Tibial nerve (tissue), 4 donors: ENCODE data around the gene IFNAR1. TPM values are rescaled to one million over a fixed set of nuclear protein-coding genes. Genes with fewer than 3 reads are reported as not detected.

Source experiments
- DNase-seq, 2 donors: peaks; one replicate each; pipeline ENCODE4 v3.0.0-alpha.2; 2019; ENCODE audit warnings: low spot score in 2 of 2
- H3K27ac ChIP-seq, 4 donors: fragments of 200-600 bp; sonication (generic) in 3 of 4; one replicate each; pipeline ENCODE4 v1.5.1; 2017 to 2019; ENCODE audit warnings: mild to moderate bottlenecking in 1 of 4
- H3K27me3 ChIP-seq, 2 donors: fragments of 200-600 bp; sonication (generic) in 1 of 2; one replicate each; pipeline versions ENCODE4 v1.5.1 to v1.6.0; 2017 to 2019
- H3K36me3 ChIP-seq, 3 donors: fragments of 200-600 bp; sonication (generic); one replicate each; pipeline ENCODE4 v1.5.1; 2018 to 2019
- H3K4me1 ChIP-seq, 4 donors: fragments of 200-600 bp; sonication (generic) in 3 of 4; one replicate each; pipeline ENCODE4 v1.5.1; 2017 to 2019
- H3K4me3 ChIP-seq, 4 donors: fragments of 200-600 bp; sonication (generic) in 3 of 4; one replicate each; pipeline ENCODE4 v1.5.1; 2017 to 2019; ENCODE audit warnings: mild to moderate bottlenecking in 1 of 4, moderate library complexity in 1 of 4
- H3K9me3 ChIP-seq, 4 donors: fragments of 200-600 bp; sonication (generic) in 3 of 4; one replicate each; pipeline ENCODE4 v1.5.1; 2017 to 2019
- EP300 ChIP-seq, 2 donors: sonication (generic); formaldehyde crosslinking; IDR thresholded peaks; one replicate each; pipeline ENCODE4 v1.6.1; 2017; ENCODE audit warnings: antibody characterized with exemption in 2 of 2, mild to moderate bottlenecking in 1 of 2
- POLR2A ChIP-seq, 2 donors: fragments of 450-650 bp; IDR thresholded peaks; one replicate each; pipeline ENCODE4 v1.6.1; 2017; ENCODE audit warnings: antibody characterized with exemption in 2 of 2, mild to moderate bottlenecking in 2 of 2, moderate library complexity in 2 of 2
- WGBS, 2 donors: methylation state at CpG; one replicate each; pipeline ENCODE4 v1.1.5; 2018; 5-methylcytosine and 5-hydroxymethylcytosine counted together
- total RNA-seq, 4 donors: library from RNA; depleted of rRNA; stranded (reverse); fragments of >200 nt; gene quantifications; one replicate each; pipeline ENCODE4 v1.1.0, GENCODE V29; 2016
- TF ChIP-seq, protein P1 (sequence below), 5 experiments: fragments of 200-600 bp in 3 of 5; fragments of 450-650 bp in 2 of 5; sonication (generic) in 3 of 5; IDR thresholded peaks; one replicate each; pipeline ENCODE4 v1.5.1; 2016 to 2019; ENCODE audit warnings: antibody characterized with exemption in 5 of 5, mild to moderate bottlenecking in 3 of 5, moderate library complexity in 2 of 5

IFNAR1 gene
- total RNA-seq, 4 donors from 2014 or later, result 29.4 to 35.8 (median 31.4) TPM

DNA sequence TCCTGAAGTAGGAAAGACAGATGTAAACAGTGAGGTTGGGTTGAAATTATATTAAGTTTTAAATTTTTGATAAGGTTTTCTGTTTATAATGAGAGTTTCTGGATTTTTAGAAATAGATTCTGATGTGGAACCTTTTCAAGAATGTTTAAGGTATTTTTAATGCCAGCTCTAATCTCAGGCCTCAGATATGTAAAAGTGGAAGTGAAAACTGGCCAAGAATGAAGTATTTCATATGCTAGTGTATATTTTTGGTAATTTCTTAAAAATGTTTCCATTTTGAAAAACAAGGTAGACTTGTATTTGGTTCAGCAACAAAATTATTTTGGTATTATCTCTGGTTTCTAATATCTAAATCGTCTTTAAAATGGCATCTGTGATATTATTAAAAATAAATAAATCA is 14.4 kb downstream of the IFNAR1 start:
- Histone ChIP-seq H3K9me3 (no peaks in the 10 kb centered on the region), H3K27me3 (no peaks in the 10 kb centered on the region), H3K27ac (no peak overlapping the region), H3K36me3 (peaks cover 0 to 68% (median 6%) of the 10 kb centered on the region in 3 donors), H3K4me1 (peaks cover 0 to 7% (median 0%) of the 10 kb centered on the region in 4 donors), H3K4me3 (no peak overlapping the region)
- TF ChIP-seq, protein P1, sequence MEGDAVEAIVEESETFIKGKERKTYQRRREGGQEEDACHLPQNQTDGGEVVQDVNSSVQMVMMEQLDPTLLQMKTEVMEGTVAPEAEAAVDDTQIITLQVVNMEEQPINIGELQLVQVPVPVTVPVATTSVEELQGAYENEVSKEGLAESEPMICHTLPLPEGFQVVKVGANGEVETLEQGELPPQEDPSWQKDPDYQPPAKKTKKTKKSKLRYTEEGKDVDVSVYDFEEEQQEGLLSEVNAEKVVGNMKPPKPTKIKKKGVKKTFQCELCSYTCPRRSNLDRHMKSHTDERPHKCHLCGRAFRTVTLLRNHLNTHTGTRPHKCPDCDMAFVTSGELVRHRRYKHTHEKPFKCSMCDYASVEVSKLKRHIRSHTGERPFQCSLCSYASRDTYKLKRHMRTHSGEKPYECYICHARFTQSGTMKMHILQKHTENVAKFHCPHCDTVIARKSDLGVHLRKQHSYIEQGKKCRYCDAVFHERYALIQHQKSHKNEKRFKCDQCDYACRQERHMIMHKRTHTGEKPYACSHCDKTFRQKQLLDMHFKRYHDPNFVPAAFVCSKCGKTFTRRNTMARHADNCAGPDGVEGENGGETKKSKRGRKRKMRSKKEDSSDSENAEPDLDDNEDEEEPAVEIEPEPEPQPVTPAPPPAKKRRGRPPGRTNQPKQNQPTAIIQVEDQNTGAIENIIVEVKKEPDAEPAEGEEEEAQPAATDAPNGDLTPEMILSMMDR (IDR thresholded peaks at IDR 0.05), result no peak
- TF ChIP-seq EP300 (IDR thresholded peaks at IDR 0.05) (no peak), POLR2A (IDR thresholded peaks at IDR 0.05) (no peak)
- no peak for DNase-seq
- 92 to 97% methylated on average over 1 of the region's 1 CpG for WGBS, 2 donors

DNA sequence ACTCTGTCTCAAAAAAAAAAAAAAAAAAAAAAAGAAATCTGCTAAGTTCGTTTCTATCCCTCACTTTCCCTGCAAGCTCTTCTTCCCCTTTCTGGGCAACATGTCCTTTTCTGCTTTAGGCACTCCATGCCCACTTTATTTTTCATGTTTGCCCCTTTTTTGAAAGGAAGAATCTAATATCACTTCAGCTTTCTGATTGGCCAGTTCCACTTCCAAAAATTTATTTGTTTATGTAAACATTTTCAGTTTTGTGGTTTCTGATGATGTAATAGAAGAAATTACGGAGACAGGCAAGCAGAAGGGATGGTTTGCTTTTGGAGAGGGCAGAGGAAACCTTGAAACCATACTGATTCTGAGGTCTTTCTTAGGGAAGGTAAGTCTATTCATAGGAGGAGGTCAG is 15.1 kb downstream of the IFNAR1 start:
- H3K36me3 ChIP-seq, result peaks cover 0 to 68% (median 6%) of the 10 kb centered on the region in 3 donors
- H3K4me1 ChIP-seq, result peaks cover 0 to 7% (median 0%) of the 10 kb centered on the region in 4 donors
- H3K27me3 ChIP-seq, result no peaks in the 10 kb centered on the region
- TF ChIP-seq POLR2A (IDR thresholded peaks at IDR 0.05), result no peak
- TF ChIP-seq EP300 (IDR thresholded peaks at IDR 0.05), result no peak
- TF ChIP-seq, protein P1 (IDR thresholded peaks at IDR 0.05), result no peak
- DNase-seq, result no peak
- H3K27ac ChIP-seq, result no peak overlapping the region
- H3K9me3 ChIP-seq, result no peaks in the 10 kb centered on the region
- 31 to 39% methylated on average over 2 of the region's 2 CpGs for WGBS, 2 donors
- H3K4me3 ChIP-seq, result no peak overlapping the region

DNA sequence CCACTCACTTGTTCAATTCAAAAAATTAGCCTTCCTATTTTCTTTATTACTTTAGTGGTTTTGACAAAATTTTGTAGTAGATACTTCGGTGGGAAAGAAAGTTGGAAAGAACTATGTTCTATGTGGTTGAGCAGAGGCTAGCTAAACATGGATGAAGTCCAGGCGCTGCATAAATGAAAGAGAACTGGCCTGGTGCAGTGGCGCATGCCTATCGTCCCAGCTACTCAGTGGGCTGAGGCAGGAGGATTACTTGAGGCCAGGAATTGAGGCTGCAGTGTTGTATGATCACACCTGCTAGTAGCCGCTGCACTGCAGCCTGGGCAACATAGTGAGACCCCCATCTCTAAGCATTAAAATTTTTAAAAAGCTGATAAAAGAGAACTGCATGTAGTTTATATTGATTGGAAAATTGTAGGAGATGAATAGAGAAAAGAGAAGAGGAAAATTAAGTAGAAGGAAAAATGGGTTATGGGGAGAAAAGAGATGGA is 21.0 kb downstream of the IFNAR1 start:
- H3K4me1 ChIP-seq, result no peaks in the 10 kb centered on the region
- H3K4me3 ChIP-seq, result no peak overlapping the region
- H3K27ac ChIP-seq, result no peak overlapping the region
- 89 to 92% methylated on average over 5 of the region's 5 CpGs for WGBS, 2 donors
- no peak for DNase-seq
- no peaks in the 10 kb centered on the region for H3K9me3 ChIP-seq
- TF ChIP-seq POLR2A (IDR thresholded peaks at IDR 0.05) (no peak), EP300 (IDR thresholded peaks at IDR 0.05) (no peak)
- TF ChIP-seq, protein P1 (IDR thresholded peaks at IDR 0.05), result no peak
- H3K36me3 ChIP-seq, result peaks cover 5 to 94% (median 11%) of the 10 kb centered on the region in 3 donors
- no peaks in the 10 kb centered on the region for H3K27me3 ChIP-seq

DNA sequence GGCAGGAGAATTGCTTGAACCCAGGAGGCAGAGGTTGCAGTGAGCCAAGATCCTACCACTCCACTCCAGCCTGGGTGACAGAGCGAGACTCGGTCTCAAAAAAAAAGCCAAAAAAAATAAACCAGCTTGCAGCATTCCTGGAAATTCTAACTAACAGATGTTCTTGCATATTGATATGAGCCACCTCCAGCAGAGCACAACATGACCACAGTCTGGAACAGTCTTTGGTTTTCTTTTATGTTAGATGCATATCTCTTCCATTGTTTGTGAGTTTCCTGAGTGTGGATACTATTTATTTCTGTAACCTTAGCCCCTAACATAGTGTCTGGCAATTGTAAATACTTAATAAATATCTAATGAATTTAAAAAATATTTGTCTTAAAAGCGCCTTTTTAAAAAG is 23.9 kb downstream of the IFNAR1 start:
- Histone ChIP-seq H3K4me1 (no peaks in the 10 kb centered on the region), H3K27ac (no peak overlapping the region), H3K9me3 (no peaks in the 10 kb centered on the region), H3K27me3 (no peaks in the 10 kb centered on the region), H3K36me3 (peaks cover 5 to 88% (median 6%) of the 10 kb centered on the region in 3 donors), H3K4me3 (no peak overlapping the region)
- no peak for DNase-seq
- TF ChIP-seq, protein P1 (IDR thresholded peaks at IDR 0.05), result no peak
- TF ChIP-seq POLR2A (IDR thresholded peaks at IDR 0.05), result no peak
- no peak for TF ChIP-seq EP300 (IDR thresholded peaks at IDR 0.05)
- 75 to 81% methylated on average over 3 of the region's 3 CpGs for WGBS, 2 donors

DNA sequence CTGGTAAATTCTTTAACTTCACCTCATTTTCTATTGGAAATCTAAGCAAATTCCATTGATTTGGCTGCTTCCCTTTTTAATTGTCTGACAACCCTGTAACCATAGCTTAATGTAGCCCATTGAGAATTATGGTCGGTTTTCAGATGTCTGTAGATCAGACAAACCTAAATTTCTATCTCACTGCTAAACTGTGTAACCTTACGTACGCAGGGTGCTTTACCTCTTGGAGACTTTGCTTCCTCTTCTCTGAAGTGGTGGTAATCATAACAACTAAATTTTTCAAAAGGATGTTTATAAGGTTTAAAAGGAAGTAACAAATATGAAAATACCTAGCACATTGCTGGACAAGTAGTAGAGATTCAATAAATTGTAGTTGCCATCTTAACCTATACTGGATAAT is 25.9 kb downstream of the IFNAR1 start:
- WGBS, 2 donors, result 91 to 93% methylated on average over 3 of the region's 3 CpGs
- no peak for DNase-seq
- H3K4me1 ChIP-seq, result no peaks in the 10 kb centered on the region
- peaks cover 4 to 89% (median 6%) of the 10 kb centered on the region in 3 donors for H3K36me3 ChIP-seq
- no peaks in the 10 kb centered on the region for H3K27me3 ChIP-seq
- no peak overlapping the region for H3K27ac ChIP-seq
- H3K9me3 ChIP-seq, result no peaks in the 10 kb centered on the region
- no peak overlapping the region for H3K4me3 ChIP-seq
- no peak for TF ChIP-seq POLR2A (IDR thresholded peaks at IDR 0.05)
- TF ChIP-seq EP300 (IDR thresholded peaks at IDR 0.05), result no peak
- TF ChIP-seq, protein P1 (IDR thresholded peaks at IDR 0.05), result no peak
